Measurements from ENCODE around the gene TEX9.
"Not testable (repeated sequence)": the region's sequence is repeated elsewhere in the genome, so short reads cannot be mapped to it uniquely, and the experiment has no call there.

Gene TEX9

DNA sequence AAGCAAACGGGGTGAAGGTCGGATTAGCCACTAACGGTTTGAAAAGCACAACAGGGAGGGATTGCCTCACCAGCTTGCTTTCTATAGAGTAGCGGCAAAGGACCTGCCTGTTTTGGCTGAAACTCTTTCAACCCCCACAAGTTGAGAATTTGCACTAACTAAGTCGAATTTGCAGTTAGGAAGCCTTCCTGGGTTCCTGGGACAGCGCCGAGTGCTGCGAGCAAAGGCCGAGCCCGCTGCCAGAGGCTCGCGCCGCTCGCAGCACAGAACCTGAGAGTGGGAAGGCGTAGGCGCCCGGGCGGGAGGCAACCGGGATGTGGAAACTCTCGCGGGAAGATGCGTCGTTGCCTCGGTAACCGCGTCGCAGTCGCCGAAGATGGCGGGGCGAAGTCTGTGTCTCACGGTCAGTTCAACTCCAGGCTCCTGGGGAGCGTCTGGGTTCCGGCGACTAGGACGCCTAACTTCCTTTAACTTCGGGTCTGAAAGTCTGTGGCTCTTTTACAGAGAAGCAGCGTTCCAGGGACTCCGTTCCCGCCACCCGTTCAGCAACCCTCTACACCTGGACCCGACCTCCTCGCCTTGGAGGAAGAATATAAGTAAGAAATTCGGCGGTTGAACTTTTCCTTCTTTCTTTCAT, at the start of gene TEX9:
TSS of gene TEX9 (plus strand) at position 352 of the 637 bp plus-strand sequence. CDS start at position 377, 25 bp downstream.
- DNase-seq = peak; percentile 84

DNA sequence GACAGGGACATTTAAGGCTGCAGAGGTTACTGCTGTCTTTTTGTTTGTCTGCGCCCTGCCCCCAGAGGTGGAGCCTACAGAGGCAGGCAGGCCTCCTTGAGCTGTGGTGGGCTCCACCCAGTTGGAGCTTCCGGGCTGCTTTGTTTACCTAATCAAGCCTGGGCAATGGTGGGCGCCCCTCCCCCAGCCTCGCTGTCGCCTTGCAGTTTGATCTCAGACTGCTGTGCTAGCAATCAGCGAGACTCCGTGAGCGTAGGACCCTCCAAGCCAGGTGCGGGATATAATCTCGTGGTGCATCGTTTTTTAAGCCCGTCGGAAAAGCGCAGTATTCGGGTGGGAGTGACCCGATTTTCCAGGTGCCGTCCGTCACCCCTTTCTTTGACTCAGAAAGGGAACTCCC, 48.7 kb upstream of the TEX9 start:
- not testable (repeated sequence) for DNase-seq

DNA sequence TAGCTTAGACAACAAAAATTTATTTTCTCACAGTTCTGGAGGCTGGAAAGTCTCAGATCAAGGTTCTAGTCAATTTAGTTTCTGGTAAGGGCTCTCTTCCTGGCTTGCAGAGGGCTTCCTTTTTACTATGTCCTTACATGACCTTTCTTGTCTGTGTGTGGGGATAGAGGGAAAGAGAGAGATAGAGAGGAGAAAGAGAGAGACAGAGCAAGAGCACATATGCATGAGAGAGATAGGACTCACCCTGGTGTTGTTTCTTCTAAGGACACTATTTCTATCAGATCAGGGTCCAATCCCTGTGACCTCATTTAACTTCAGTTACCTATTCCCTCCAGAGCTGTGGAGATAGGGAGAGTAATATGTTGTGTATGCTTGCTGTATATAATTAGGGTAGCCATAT, 44.9 kb upstream of the TEX9 start:
- no peak for DNase-seq

DNA sequence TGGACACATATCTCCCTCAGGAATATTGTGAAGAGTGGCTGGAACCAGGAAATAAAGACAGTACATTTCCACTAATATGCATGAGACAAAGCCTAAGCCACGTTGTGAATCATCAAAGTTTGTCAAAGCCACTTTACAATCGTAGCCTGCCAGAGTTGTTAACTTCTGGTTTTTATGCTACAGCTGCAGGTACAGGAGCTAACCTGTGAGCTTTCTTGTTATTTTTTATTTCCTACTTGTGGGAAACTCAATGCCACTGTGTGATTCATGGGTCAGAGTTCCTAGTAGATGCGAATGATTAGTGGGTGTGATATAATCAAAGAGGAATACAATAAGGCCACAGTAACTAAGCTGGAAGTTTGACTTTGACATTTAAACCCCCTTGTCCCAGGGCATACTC, 44.4 kb upstream of the TEX9 start:
- DNase-seq = no peak

DNA sequence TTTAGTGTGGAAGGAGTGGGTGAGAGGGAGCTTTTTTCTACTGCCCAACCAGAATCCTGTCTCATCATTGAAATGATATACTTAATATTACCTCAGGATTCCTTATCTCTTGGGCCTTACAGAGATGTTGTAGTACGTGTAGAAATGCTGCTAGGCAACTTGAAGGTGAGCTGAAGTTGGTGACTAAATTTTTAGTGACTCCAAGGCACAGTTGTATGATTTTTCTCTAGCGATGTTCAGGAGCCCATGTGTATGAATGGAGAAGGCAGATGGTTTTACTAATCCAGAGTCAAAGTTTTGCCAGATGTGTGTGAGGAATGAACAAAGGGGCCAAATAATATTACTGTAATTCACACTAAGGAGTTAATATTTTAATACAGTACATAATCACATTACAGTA, 42.8 kb upstream of the TEX9 start:
- DNase-seq = no peak

DNA sequence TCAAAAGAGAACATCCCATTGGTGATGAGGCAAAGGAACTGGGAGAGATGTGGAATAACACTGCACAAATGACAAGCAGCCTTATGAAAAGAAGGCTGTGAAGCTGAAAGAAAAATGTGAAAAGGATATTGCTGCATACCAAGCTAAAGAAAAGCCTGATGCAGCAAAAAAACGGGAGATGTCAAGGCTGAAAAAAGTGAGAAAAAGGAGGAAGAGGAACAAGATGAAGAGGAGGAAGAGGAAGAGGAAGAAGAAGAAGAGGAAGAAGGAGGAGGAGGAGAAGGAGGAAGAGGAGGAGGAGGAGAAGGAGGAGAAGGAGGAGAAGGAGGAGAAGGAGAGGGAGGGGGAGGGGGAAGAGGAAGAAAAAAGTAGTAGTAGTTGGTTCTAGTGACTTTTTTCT, 41.8 kb upstream of the TEX9 start:
- no peak for DNase-seq

DNA sequence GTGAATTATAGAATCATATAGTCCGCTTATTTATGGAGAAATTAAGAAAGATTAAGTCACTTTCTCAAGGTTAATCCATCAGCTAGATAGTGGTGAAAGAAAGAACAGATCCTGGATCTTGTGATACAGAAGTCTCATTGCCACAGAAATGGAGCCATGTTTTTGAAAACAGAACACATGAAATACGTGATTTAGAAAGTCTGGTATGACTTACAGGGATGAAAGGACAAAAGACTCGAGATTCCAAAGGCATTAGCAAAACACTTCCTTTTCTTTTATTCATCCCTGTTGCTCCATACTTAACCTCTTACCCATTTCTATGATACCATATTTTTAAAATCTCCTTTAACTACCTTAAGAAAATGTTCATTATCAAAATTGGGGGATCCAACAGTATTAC, 40.0 kb upstream of the TEX9 start:
- peak; percentile 32 for DNase-seq

DNA sequence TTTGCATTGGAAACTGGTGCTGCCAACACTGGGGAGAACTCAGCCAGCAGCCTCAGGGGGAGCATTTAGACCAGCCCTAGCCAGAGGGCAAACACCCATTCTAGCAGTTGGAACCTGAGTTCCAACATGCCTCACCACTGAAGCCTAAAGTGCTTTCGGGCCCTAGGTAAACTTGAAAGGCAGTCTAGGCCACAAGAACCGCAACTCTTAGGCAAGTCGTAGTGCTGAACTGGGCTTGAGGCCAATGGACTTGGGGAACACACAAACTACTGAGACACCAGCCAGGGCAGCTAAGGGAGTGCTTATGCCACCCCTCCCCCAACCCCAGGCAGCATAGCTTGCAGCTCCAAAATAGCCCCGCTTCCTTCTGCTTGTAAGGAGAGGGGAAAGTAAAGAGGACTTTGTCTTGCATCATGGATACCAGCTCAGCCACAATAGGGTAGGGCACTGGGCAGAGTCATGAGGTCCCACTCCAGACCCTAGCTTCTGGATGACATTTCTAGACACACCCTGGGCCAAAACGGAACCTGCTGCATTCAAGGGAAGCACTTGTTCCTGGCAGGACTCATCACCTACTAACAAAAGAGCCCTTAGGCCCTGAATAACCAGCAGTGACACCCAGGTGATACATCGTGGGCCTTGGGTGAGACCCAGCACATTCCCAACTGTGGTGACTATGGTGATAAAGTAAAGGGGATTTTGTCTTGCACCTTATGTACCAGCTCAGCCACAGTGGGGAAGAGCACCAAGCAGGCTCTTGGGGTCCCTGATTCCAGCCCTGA, 37.3 kb upstream of the TEX9 start:
- DNase-seq = no peak

DNA sequence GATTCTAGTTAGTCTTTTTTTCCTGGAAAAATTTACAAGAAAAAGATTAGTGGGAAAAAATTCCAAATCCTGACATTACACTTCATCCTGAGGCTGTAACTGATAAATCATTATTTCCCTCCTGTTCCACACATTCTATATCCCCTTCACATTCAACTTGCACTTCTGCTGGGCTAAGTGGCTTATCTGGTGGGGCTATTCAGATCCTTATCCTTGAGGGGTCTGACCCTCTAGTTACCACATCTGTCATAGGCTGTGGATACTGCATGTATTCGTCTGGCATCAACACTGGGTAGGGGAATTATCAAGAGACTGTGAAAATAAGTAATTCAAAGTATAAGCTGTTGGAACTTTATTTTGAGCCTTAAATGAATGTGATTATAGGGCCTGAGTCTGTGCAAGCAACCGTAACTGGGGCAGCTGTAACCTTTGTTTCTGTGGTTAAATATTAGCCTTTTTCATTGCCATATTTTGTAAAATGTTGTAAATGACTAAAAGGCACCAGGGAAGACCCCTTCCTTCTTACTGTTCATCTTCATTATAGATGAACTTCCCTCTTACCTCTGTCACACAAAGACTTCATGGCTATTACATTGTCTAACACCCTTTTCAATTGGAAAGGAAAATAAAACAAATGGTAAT, 28.0 kb upstream of the TEX9 start:
- DNase-seq = no peak

DNA sequence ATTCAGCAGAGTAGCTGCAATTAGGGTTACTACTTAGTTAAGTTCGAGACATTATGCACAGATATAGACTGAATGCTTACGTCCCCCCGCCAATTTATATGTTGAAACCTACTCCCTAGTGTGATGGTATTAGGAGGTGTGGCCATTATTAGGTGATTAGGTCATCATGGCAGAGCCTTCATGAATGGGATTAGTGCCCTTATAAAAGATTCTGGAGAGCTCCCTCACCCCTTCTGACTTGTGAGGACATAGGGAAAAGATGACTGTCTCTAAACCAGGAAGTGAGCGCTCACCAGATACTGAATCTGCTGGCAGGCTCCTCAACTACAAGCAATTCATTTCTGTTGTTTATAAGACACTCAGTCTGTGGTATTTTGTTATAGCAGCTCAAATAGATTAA, 25.6 kb upstream of the TEX9 start:
- DNase-seq = no peak

DNA sequence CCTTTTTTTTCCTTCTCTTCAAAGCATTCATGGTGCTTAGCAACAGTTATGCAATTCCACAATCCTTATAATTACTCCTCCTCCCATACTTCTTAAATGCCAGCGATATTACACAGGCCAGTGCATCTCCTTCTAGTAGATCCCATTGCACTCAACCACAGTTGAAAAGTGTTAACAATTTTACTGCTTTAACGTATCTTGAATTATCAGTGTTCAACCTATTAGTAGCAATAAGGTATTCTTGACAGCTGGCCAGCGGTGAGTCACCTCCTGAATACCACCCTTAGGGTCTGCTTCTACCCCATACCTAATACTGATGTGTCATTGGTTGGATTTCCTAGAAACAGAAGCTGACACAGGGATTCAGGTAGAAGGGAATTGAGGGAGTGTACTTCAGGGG, 24.0 kb upstream of the TEX9 start:
- peak; percentile 77 for DNase-seq

DNA sequence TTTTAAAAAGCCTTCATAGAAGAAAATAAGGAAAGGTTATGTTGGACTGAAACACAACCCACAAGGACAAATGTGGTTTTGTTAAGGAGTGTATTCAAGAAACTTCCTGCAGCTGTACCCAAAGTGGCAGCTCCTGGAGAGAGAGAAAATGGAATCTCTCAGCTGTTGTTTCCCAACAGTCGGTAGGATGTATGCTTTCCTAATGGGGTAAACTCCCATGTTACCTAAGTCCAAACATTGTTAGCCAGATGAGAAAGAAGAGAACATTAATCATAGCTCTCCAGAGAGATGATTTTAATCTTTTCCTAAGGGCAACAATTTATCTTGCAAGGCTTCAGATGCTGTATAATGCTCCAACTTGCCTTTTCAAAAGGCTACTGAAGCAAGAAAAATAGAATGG, 22.6 kb upstream of the TEX9 start:
- DNase-seq = peak; percentile 84

DNA sequence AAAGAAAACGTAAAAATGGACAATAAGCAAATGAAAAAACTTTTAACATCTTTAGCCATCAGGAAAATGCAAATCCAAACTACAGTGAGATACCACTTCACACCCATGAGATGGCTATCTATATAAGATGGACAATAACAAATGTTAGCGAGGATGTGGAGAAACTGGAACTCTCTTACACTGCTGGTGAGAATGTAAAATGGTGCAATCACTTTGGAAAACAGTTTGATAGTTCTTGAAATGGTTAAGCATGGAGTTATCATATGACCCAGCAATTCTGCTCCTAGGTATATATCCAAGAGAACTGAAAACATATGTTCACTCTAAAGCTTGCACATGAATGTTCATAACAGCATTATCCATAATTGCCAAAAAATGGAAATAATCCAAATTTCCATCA, 21.3 kb upstream of the TEX9 start:
- no peak for DNase-seq

DNA sequence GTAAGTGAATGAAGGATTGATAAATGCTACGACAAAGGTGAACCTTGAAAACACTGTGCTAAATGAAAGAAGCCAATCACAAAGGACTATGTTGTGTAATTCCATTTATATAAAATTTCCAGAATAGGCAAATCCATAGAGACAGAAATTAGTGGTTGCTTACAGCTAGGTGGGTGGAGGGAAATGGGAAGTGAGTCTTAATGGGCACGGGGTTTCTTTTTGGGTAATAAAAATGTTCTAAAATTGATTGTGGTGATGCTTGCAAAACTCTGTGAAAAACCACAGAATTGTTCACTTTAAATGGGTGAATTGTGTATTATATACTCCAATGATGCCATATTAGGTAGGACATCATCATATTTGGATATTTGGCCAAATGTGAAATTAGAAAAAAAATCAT, 20.9 kb upstream of the TEX9 start:
- no peak for DNase-seq

DNA sequence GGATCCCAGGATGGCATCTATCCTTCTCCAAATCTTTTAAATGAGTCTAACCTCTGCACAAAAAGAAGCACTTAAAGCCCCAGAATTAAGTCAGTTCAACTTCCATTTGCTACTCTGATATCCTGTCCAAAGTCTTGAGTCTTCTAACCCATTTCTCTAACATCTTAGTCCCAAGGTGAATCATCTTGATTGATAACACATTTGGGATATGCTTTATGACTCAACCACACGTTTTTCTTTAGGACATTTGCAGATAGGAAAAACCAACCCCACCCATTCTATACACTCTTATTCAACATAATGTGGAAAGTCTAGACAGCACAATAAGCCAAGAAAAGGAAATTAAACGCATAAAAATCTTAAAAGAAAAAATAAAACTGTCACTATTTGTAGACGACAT, 18.8 kb upstream of the TEX9 start:
- DNase-seq = no peak

DNA sequence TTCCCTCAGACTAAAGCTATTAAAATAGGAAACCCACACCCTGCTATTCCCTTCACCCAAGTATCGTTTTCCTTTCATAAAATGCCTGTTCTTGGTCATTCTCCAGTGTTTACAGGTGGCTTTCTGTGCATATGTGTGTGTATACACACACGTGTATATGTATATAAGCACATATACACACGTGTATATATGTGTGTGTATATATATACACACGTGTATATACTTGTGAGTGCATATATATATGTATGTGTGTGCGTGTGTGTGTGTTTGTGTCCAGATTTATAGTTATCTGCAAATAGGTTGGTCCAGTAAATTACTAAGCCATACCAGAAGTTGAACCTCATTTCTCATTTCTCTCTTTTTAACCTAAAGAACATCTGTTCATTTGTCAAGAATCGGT, 15.7 kb upstream of the TEX9 start:
- DNase-seq = no peak

DNA sequence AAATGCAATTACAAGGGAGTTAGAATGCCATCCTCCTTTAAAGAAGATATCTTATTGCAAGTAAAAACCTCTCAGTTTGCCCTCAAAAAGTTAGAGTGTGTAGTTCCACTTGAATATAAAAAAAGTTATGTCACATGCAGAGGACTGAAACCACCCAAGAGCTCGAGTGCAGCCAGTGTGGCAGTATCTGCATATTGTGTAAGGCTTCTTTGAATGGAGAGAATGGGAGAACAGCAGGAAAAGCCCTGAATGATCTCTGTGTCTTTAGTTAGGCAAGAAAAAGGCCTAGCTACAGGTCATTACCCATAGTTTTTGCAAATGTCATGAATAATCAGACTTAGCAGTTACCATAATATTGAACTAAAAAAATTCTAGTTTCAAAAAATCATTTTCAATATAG, 13.9 kb upstream of the TEX9 start:
- no peak for DNase-seq

DNA sequence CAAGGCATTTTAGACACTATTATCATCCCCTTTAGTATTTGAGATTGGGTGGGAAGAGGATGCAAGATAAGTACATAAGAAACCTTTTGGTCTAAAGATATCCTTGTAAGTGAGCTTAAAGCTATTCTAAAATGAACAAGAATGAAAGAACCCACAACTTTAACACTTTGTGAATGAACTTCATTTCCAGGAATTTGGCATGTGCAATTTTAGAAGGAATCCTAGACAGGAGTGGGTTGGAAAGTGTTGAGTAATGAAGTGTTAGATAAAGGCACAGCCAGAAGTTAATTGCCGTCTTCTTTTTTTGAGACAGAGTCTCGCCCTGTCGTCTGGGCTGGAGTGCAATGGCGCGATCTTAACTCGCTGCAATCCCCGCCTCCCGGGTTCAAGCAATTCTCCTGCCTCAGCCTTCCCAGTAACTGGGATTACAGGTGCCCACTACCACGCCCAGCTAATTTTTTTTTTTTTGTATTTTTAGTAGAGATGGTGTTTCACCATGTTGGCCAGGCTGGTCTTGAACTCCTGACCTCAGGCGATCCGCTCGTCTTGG, 13.2 kb upstream of the TEX9 start:
- no peak for DNase-seq

DNA sequence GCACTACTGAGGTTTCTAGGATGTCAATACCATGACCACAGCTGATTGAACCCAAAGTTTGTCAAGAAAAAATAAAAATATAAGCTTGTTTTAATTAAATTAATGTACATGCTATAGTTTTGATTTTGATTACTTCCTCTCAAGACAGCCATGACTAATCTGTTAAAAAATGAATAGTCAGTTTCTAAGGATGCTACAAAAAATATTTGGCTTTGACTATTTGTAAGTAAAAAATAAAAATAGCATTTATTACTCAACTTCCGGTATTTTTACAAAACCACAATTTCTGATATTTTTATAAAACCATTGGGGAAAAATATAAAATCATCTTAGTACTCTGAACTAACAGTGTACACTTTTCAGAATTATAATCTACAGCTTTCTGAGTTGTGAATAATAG, 12.1 kb upstream of the TEX9 start:
- DNase-seq = no peak

DNA sequence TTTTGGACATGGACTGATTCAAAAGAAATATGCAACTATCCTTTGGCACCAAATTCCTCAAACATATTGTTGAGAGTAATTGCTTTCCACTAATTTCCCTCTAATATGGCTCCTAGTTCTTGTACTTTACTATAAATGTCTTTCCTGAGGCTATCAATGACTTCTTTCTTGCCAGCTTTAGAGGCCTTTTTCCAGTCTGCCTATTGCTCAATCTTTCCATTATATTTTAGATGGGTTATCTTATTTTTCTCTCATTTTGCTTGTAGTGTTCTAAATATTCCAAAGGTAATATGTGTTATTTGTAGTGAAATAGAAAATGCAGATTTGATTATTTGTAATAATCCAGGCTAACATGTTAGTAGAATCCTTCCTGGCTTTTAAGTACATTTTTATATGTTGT, 11.5 kb upstream of the TEX9 start:
- DNase-seq = no peak

DNA sequence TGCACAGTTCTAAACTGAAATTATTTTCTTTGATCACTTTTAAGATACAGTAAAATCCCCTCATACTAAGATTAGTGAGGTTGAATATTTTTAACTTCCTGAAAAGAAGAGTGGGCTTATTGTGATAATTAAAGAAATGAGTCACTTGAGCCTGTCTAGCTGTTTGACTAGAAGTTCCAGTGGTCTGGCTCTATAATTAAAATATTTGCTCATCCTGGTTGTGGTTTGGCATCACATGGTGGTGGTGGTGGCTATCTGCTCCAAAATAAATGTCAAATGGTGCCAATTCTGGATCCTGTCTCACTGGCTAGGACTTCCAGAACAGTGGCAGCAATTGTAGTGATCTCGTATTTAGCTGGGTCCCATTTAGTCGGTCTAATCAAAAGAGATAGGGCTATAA, 8.6 kb upstream of the TEX9 start:
- DNase-seq = no peak

DNA sequence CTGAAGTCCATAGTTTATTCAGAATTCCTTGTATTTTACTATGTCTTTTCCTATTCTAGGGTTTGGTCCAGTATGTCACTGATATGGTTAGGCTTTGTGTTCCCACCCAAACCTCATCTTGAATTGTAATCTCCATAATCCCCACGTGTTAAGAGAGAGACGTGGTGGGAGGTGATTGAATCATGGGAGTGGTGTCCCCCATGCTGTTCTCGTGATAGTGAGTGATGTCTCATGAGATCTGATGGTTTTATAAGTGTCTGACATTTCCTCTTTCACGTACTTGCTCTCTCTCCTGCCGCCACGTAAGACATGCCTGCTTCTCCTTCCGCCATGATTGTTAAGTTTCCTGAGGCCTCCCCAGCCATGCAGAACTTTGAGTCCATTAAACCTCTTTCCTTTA, 6.6 kb upstream of the TEX9 start:
- no peak for DNase-seq

DNA sequence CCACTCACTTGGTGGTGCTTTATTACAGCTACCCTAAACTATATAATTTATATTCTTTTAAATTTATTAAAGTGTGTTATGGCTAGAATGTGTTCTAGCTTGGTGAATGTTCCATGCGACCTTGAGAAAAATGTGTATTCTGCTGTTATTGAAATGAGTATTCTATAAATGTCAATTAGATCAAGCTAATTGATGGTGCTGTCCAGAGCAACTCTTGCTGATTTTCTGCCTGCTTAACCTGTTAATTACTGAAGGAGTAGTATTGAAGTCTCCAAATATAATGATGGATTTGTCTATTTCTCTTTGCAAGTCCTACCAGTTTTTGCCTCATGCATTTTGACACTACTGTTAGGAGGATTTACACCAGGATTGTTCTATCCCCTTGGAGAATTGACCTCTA, 3.2 kb upstream of the TEX9 start:
- DNase-seq = no peak

DNA sequence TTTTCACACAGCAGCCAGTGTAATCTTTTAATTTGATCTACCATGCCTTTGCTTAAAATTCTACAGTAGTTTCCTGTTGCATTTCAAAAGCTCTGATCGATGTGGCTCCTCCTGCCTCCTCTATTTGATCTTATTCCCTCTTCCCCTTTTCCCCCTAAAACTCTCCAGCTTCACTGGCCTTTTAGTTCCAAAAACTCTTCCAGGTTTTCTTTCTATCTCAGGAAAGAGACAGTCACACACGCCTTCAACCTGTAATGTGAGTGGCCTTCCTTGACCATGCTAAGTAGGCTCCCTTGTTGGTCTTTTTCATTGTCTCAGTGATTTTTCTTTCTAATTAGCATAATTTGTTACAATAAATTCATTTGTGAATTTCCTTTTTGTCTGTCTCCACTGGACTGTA, 985 bp downstream of the TEX9 start:
- no peak for DNase-seq
